Parathyroid adenoma (tissue), 2 donors: ENCODE measurements around the gene ATRAID.

Experiments
- H2AFZ ChIP-seq: fragments of 300-600 bp; sonication (generic); one replicate; pipeline ENCODE4 v1.7.0; 2017; ENCODE audit warnings: antibody characterized with exemption, mild to moderate bottlenecking
- H3K27ac ChIP-seq: fragments of 300-600 bp; sonication (generic); one replicate; pipeline ENCODE4 v1.7.0; 2017
- H3K27me3 ChIP-seq: fragments of 300-600 bp; sonication (generic); one replicate; pipeline ENCODE4 v1.7.0; 2017; ENCODE audit warnings: low read length; ENCODE audit not compliant: control insufficient read depth, insufficient read depth
- H3K36me3 ChIP-seq: fragments of 300-600 bp; sonication (generic); one replicate; pipeline ENCODE4 v1.7.0; 2017; ENCODE audit warnings: low read length; ENCODE audit not compliant: control insufficient read depth, insufficient read depth
- H3K4me1 ChIP-seq: fragments of 300-600 bp; sonication (generic); one replicate; pipeline ENCODE4 v1.7.0; 2017; ENCODE audit warnings: control low read depth
- H3K4me2 ChIP-seq: fragments of 300-600 bp; sonication (generic); one replicate; pipeline ENCODE4 v1.7.0; 2017; ENCODE audit warnings: low read length
- H3K4me3 ChIP-seq: fragments of 300-600 bp; sonication (generic); one replicate; pipeline ENCODE4 v1.7.0; 2017; ENCODE audit warnings: low read depth, low read length
- H3K79me2 ChIP-seq: fragments of 300-600 bp; sonication (generic); one replicate; pipeline ENCODE4 v1.7.0; 2017; ENCODE audit warnings: control low read depth
- H3K9ac ChIP-seq: fragments of 300-600 bp; sonication (generic); one replicate; pipeline ENCODE4 v1.7.0; 2017; ENCODE audit warnings: mild to moderate bottlenecking
- H3K9me3 ChIP-seq: fragments of 300-600 bp; sonication (generic); one replicate; pipeline ENCODE4 v1.7.0; 2017; ENCODE audit warnings: low read length; ENCODE audit not compliant: control insufficient read depth
- CTCF ChIP-seq: fragments of 300-600 bp; sonication (generic); IDR thresholded peaks from one replicate; pipeline ENCODE4 v1.7.0; 2017; ENCODE audit warnings: antibody characterized with exemption, mild to moderate bottlenecking
- donor health status: primary hyperparathyroidism.

The ATRAID gene

GRCh38 chr2:27265536-27265870, 53.7 kb downstream of the ATRAID start:
- no peak overlapping the region for H3K4me2 ChIP-seq
- no peaks in the 10 kb centered on the region for H3K27me3 ChIP-seq
- TF ChIP-seq CTCF: no peak
- H2AFZ ChIP-seq: no peak overlapping the region
- H3K27ac ChIP-seq: no peak overlapping the region
- peak overlapping the region; percentile 10 for H3K4me3 ChIP-seq
- H3K4me1 ChIP-seq: peaks cover 5% of the 10 kb centered on the region
- no peaks in the 10 kb centered on the region for H3K9me3 ChIP-seq
- H3K9ac ChIP-seq: no peak overlapping the region
- no peaks in the 10 kb centered on the region for H3K79me2 ChIP-seq
- no peaks in the 10 kb centered on the region for H3K36me3 ChIP-seq
